ENCODE data around the gene SERINC5.

Gene SERINC5

GRCh38 chr5:80229902-80230255, 26.0 kb downstream of the SERINC5 start:
- H3K4me3 ChIP-seq (ENCODE audit: low read depth, low read length), result no peak overlapping the region

GRCh38 chr5:80227979-80228596, 27.8 kb downstream of the SERINC5 start:
- H3K4me3 ChIP-seq (ENCODE audit: low read depth, low read length), result no peak overlapping the region

- H3K4me3 ChIP-seq (ENCODE audit: low read depth, low read length), result no peak overlapping the region
Observed at GRCh38 chr5:80225934-80226326, 29.9 kb downstream of the SERINC5 start.

- H3K4me3 ChIP-seq (ENCODE audit: low read depth, low read length), result no peak overlapping the region
Observed at GRCh38 chr5:80225189-80225933, 30.5 kb downstream of the SERINC5 start.

DNA sequence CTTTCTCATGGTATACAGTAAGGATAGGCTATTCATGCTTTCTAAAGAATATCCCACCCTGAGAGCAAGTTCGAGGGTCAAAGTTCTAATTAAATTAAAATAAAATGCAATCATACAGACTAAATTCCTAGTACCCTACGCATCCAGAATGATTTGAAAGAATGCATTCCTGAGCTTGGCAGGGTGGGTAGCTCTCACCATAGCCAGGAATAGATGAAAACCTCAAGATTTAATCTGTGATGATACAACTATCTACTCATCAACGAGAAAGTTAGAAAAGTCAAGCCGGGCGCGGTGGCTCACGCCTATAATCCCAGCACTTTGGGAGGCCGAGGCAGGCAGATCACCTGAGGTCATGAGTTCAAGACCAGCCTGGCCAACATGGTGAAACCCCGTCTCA, 32.3 kb downstream of the SERINC5 start:
- no peak overlapping the region for H3K4me3 ChIP-seq (ENCODE audit: low read depth, low read length)

GRCh38 chr5:80220245-80220897, 35.5 kb downstream of the SERINC5 start:
- H3K4me3 ChIP-seq (ENCODE audit: low read depth, low read length), result no peak overlapping the region

- H3K4me3 ChIP-seq (ENCODE audit: low read depth, low read length), result no peak overlapping the region
Observed at GRCh38 chr5:80219391-80219790, 36.5 kb downstream of the SERINC5 start.

DNA sequence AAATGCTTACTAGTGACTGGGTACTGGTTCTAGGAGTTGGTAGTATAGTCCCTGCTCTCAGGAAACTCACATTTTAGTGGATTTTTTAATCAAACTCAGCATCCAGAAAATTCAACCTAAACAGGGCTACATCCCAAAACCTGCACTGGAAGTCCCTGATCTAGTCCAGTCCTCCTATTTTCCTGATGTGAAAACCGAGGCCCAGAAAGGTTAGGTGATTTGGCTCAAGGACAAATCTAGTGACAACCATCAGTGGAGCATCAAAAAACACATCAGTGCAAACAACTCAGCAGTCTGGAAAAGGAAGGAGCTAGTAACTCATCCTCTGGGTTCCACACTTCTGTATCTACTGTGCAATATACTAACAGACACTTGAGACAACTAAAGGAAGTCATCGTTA, 38.2 kb downstream of the SERINC5 start:
- H3K4me3 ChIP-seq (ENCODE audit: low read depth, low read length), result no peak overlapping the region

- no peak overlapping the region for H3K4me3 ChIP-seq (ENCODE audit: low read depth, low read length)
Observed at GRCh38 chr5:80216753-80217596, 38.9 kb downstream of the SERINC5 start.

DNA sequence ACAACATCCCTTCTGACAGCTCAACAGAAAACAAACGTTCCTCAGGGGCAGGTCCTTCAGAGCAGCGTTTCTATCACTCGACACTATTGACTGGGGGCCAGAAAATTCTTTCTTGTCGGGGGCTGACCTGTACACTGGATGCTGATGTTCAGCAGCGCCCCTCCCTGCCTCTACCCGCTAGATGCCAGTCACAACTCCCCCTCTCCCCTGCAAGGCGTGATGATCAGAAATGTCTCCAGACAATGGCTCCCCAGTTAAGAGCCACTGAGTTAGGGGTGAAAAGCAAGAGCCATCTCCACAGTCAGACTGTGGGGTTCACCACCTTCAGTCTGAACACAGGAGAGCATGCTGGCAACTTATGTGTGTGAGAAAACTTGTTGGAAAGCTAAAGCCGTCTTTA, 39.8 kb downstream of the SERINC5 start:
- no peak overlapping the region for H3K4me3 ChIP-seq (ENCODE audit: low read depth, low read length)

DNA sequence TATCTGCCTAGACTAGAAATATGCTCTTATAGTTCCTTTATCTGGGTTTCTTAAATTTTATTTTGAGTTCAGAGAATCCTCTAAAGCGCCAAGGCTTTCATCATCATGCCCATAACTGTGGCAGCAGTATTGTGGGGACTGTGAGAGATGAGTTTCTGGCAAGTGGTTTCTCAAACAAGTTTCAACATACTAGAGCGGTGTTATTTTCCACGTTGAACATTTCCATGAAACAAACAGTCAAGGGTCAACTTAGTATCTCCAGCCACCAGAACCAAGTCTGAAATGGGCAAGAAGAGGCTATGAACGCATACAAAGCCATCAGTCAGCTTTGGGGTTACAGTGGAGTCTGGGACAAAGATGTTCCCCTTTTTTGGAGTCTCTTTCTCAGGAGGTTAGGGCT, 40.3 kb downstream of the SERINC5 start:
- H3K4me3 ChIP-seq (ENCODE audit: low read depth, low read length), result no peak overlapping the region

GRCh38 chr5:80213466-80213865, 42.4 kb downstream of the SERINC5 start:
- no peak overlapping the region for H3K4me3 ChIP-seq (ENCODE audit: low read depth, low read length)

GRCh38 chr5:80212171-80212667, 43.6 kb downstream of the SERINC5 start:
- H3K4me3 ChIP-seq (ENCODE audit: low read depth, low read length), result no peak overlapping the region

- H3K4me3 ChIP-seq (ENCODE audit: low read depth, low read length), result no peak overlapping the region
Observed at GRCh38 chr5:80211327-80211726, 44.5 kb downstream of the SERINC5 start.

DNA sequence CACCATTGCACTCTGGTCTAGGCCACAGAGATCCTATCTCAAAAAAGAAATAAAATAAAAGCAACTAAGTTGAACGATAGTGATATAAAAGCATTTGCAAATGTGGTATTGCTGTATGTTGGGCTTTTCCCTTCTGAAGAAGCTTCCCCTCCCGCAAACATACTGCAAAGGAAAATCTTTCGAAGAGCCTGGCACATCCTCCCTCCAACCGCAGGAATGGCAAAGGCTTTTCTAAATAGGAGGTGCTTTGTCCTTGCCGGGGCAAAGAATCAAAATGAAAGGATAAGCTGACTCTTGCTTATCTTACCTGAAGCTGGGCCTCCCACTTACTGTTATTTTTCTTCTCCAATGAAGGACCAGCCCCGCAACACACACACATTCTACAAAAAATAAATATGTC, 45.8 kb downstream of the SERINC5 start:
- no peak overlapping the region for H3K4me3 ChIP-seq (ENCODE audit: low read depth, low read length)

DNA sequence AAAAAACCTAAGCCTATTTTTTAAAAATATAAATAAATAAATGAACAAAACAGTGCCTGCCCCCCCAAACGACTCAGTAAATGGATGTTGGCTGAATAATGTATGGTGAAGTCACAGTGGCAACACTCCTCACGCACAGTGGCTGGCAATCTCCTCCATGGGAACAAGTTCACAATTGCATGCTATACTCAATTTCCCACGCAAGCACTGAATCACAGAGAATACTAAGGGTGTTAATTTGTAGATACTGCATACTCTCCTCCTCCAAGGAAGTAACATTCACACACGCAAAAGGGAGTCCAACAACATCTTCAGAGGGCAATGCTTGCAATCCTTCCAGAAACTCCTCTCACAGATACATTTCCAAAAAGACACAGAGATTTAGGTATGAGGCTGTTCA, 47.5 kb downstream of the SERINC5 start:
- no peak overlapping the region for H3K4me3 ChIP-seq (ENCODE audit: low read depth, low read length)

DNA sequence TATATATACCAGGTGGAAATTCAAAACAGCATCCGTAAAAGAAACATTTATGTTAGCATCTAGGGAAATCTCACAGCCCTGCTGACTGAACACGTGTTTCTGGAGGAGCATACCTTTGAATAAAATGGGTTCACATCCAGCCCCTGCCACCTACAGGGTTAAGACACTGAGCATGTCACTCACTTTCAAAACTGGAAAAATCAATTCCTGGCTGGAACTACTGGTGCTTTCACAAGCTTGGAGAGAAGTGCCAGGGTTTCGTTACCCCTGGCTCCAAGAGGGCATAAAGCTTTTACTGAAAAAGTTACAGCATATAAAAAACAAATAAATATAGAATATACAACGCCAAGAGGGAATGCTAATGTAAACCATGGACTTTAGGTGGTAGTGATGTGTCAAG, 48.0 kb downstream of the SERINC5 start:
- no peak overlapping the region for H3K4me3 ChIP-seq (ENCODE audit: low read depth, low read length)

GRCh38 chr5:80206282-80206681, 49.6 kb downstream of the SERINC5 start:
- no peak overlapping the region for H3K4me3 ChIP-seq (ENCODE audit: low read depth, low read length)

GRCh38 chr5:80205846-80206245, 50.0 kb downstream of the SERINC5 start:
- H3K4me3 ChIP-seq (ENCODE audit: low read depth, low read length), result no peak overlapping the region

GRCh38 chr5:80204808-80205614, 50.8 kb downstream of the SERINC5 start:
- no peak overlapping the region for H3K4me3 ChIP-seq (ENCODE audit: low read depth, low read length)

Measured in iPS-11a (cell line).